Liver (tissue), 9 donors: ENCODE results near the gene DNAH6. TPM values are rescaled to one million over a fixed set of nuclear protein-coding genes. Genes with fewer than 3 reads are reported as not detected.

Experiments
- DNase-seq: peaks from one replicate; pipeline ENCODE4 v3.0.0-alpha.2; 2017; ENCODE audit warnings: low spot score
- H3K27ac ChIP-seq, 2 donors: one replicate each; pipeline ENCODE4 v1.7.0; 2013; ENCODE audit warnings: inconsistent platforms in 2 of 2, low read length in 2 of 2, control low read depth in 1 of 2, low read depth in 1 of 2, mild to moderate bottlenecking in 1 of 2
- H3K27me3 ChIP-seq, 4 donors: one replicate each; pipeline versions ENCODE4 v1.6.1 to v1.7.0; 2013; ENCODE audit warnings: low read length in 3 of 4, inconsistent platforms in 1 of 4, mild to moderate bottlenecking in 1 of 4, moderate library complexity in 1 of 4; ENCODE audit not compliant: control insufficient read depth in 4 of 4, insufficient read depth in 4 of 4
- H3K36me3 ChIP-seq, 4 donors: one replicate each; pipeline versions ENCODE4 v1.6.1 to v1.7.0; 2013; ENCODE audit warnings: low read length in 3 of 4, mild to moderate bottlenecking in 3 of 4, low read depth in 1 of 4, moderate library complexity in 1 of 4; ENCODE audit not compliant: control insufficient read depth in 4 of 4, insufficient read depth in 3 of 4
- H3K4me1 ChIP-seq, 4 donors: one replicate each; pipeline versions ENCODE4 v1.6.1 to v1.7.0; 2013; ENCODE audit warnings: low read length in 3 of 4, mild to moderate bottlenecking in 3 of 4, moderate library complexity in 1 of 4; ENCODE audit not compliant: control insufficient read depth in 4 of 4, insufficient read depth in 4 of 4
- H3K4me3 ChIP-seq, 3 donors: one replicate each; pipeline versions ENCODE4 v1.6.1 to v1.7.0; 2013; ENCODE audit warnings: low read length in 3 of 3, control low read depth in 1 of 3, low read depth in 1 of 3, mild to moderate bottlenecking in 1 of 3
- H3K9ac ChIP-seq, 2 donors: one replicate each; pipeline ENCODE4 v1.7.0; 2013; ENCODE audit warnings: low read length in 2 of 2, mild to moderate bottlenecking in 2 of 2, moderate library complexity in 2 of 2, control low read depth in 1 of 2, low read depth in 1 of 2
- H3K9me3 ChIP-seq, 4 donors: one replicate each; pipeline versions ENCODE4 v1.6.1 to v1.7.0; 2013; ENCODE audit warnings: low read length in 3 of 4; ENCODE audit not compliant: control insufficient read depth in 4 of 4
- ATF3 ChIP-seq: IDR thresholded peaks from 2 replicates; pipeline ENCODE4 v1.6.1; 2016; ENCODE audit warnings: antibody characterized with exemption
- CTCF ChIP-seq: fragments of 150-350 bp; IDR thresholded peaks from 2 replicates; pipeline ENCODE4 v1.5.1; 2017; ENCODE audit warnings: improper control_type of control experiment, low read depth, low read length; ENCODE audit not compliant: missing input control
- EGR1 ChIP-seq, 2 donors: IDR thresholded peaks; 2 replicates each; pipeline ENCODE4 v1.6.1; 2016 to 2018; ENCODE audit warnings: antibody characterized with exemption in 2 of 2, low read depth in 2 of 2
- FOXA1 ChIP-seq: IDR thresholded peaks from 2 replicates; pipeline ENCODE4 v1.6.1; 2016; ENCODE audit warnings: antibody characterized with exemption
- FOXA2 ChIP-seq: IDR thresholded peaks from 2 replicates; pipeline ENCODE4 v1.6.1; 2016; ENCODE audit warnings: antibody characterized with exemption
- GABPA ChIP-seq, 2 donors: IDR thresholded peaks in 1 of 2; conservative IDR thresholded peaks in 1 of 2; 2 replicates each; pipeline ENCODE4 v1.6.1; 2016; ENCODE audit warnings: antibody characterized with exemption in 2 of 2, mild to moderate bottlenecking in 1 of 2, moderate library complexity in 1 of 2
- HNF4A ChIP-seq, 2 donors: conservative IDR thresholded peaks; 2 replicates each; pipeline ENCODE4 v1.6.1; 2016; ENCODE audit warnings: antibody characterized with exemption in 2 of 2, mild to moderate bottlenecking in 2 of 2
- HNF4G ChIP-seq: IDR thresholded peaks from 2 replicates; pipeline ENCODE4 v1.6.1; 2016; ENCODE audit warnings: antibody characterized with exemption
- JUND ChIP-seq, 2 donors: IDR thresholded peaks; 2 replicates each; pipeline ENCODE4 v1.6.1; 2016; ENCODE audit warnings: antibody characterized with exemption in 2 of 2
- MAX ChIP-seq: IDR thresholded peaks from 2 replicates; pipeline ENCODE4 v1.6.1; 2016; ENCODE audit warnings: antibody characterized with exemption
- NR2F2 ChIP-seq: IDR thresholded peaks from 2 replicates; pipeline ENCODE4 v1.6.1; 2016; ENCODE audit warnings: antibody characterized with exemption
- RAD21 ChIP-seq, 2 donors: IDR thresholded peaks; 2 replicates each; pipeline ENCODE4 v1.6.1; 2016; ENCODE audit warnings: antibody characterized with exemption in 2 of 2, mild to moderate bottlenecking in 2 of 2
- REST ChIP-seq: IDR thresholded peaks from 2 replicates; pipeline ENCODE4 v1.6.1; 2016; ENCODE audit warnings: antibody characterized with exemption, mild to moderate bottlenecking
- RXRA ChIP-seq, 2 donors: IDR thresholded peaks; 2 replicates each; pipeline ENCODE4 v1.6.1; 2017 to 2018; ENCODE audit warnings: antibody characterized with exemption in 2 of 2, mild to moderate bottlenecking in 1 of 2
- SP1 ChIP-seq: IDR thresholded peaks from 2 replicates; pipeline ENCODE4 v1.6.1; 2018; ENCODE audit warnings: antibody characterized with exemption, mild to moderate bottlenecking
- TAF1 ChIP-seq: conservative IDR thresholded peaks from 2 replicates; pipeline ENCODE4 v1.6.1; 2016; ENCODE audit warnings: antibody characterized with exemption, mild to moderate bottlenecking
- YY1 ChIP-seq: IDR thresholded peaks from 2 replicates; pipeline ENCODE4 v1.6.1; 2016; ENCODE audit warnings: antibody characterized with exemption, mild to moderate bottlenecking
- ZBTB33 ChIP-seq: IDR thresholded peaks from 2 replicates; pipeline ENCODE4 v1.6.1; 2016; ENCODE audit warnings: antibody characterized with exemption
- WGBS: extraction: QIAGEN DNeasy Blood & Tissue Kit; methylation state at CpG from one replicate; pipeline ENCODE4 v1.1.7; 2013; 5-methylcytosine and 5-hydroxymethylcytosine counted together
- polyA plus RNA-seq, 2 donors: library from polyadenylated mRNA; stranded (reverse) in 1 of 2; unstranded in 1 of 2; fragments of 200-250 nt in 1 of 2; fragments of >200 nt in 1 of 2; fragmentation: Nextera tagmentation in 1 of 2; extraction: Ambion mirVana in 1 of 2; gene quantifications; one replicate each; pipeline versions ENCODE4 v1.2.1 to v1.2.3, GENCODE V29; 2013 to 2015
- total RNA-seq, 2 donors: library from RNA; depleted of rRNA; stranded (reverse); fragments of >200 nt; gene quantifications; one replicate each; pipeline ENCODE4 v1.2.3, GENCODE V29; 2014
- donor health status: healthy.
- donor health status: healthy.
- donor health status: healthy.
- donor health status: healthy.
- donor health status: healthy.

The DNAH6 gene
- total and polyA plus RNA-seq, 4 donors = 0.32 to 1.6 (median 0.59) TPM

- no peak overlapping the region for H3K4me3 ChIP-seq
- 95% methylated on average over 1 of the region's 1 CpG for WGBS
- no peak overlapping the region for H3K9ac ChIP-seq
- no peaks in the 10 kb centered on the region for H3K36me3 ChIP-seq
- no peak overlapping the region for H3K27ac ChIP-seq
- no peak for DNase-seq
- TF ChIP-seq HNF4A (conservative IDR thresholded peaks at IDR 0.05) (no peak), ZBTB33 (no peak), REST (no peak), HNF4G (no peak), CTCF (no peak), NR2F2 (no peak), SP1 (no peak), MAX (no peak), FOXA1 (no peak), GABPA (IDR thresholded peaks at IDR 0.05 in 1 of 2, conservative IDR thresholded peaks at IDR 0.05 in 1 of 2) (no peak), RXRA (IDR thresholded peaks at IDR 0.05) (no peak), RAD21 (IDR thresholded peaks at IDR 0.05) (no peak), JUND (IDR thresholded peaks at IDR 0.05) (no peak), TAF1 (no peak), FOXA2 (no peak), EGR1 (IDR thresholded peaks at IDR 0.05; ENCODE audit: low read depth in 2 of 2) (no peak), ATF3 (no peak), YY1 (no peak)
- no peaks in the 10 kb centered on the region for H3K27me3 ChIP-seq
- no peaks in the 10 kb centered on the region for H3K9me3 ChIP-seq
- H3K4me1 ChIP-seq = peaks cover 7 to 28% (median 25%) of the 10 kb centered on the region in 4 donors
Observed at GRCh38 chr2:84483320-84483719, 33.0 kb upstream of the DNAH6 start.
